ENCODE measurements around the gene SCG2. TPM values are rescaled to one million over a fixed set of nuclear protein-coding genes. Genes with fewer than 3 reads are reported as not detected.

Gene SCG2
- total and polyA plus RNA-seq, 2 of the 4 experiments (the other 2 are of a cell fraction): 0.36 to 0.46 TPM

- Histone ChIP-seq H4K5ac (ENCODE audit: low read depth, low read length) (peak overlapping the region; percentile 1; the same call in 1 of the 2 replicates), H3K27me3 (ENCODE audit: control insufficient read depth, insufficient read depth, low read length) (no peaks in the 10 kb centered on the region), H3K9ac (ENCODE audit: low read depth, low read length) (peak overlapping the region; percentile 7; the same call in 1 of the 2 replicates), H2BK15ac (ENCODE audit: low read depth, low read length) (peak overlapping the region; percentile 6; the same call in 1 of the 3 replicates), H3K18ac (ENCODE audit: low read depth, low read length) (peak overlapping the region; percentile 13; the same call in 1 of the 2 replicates), H2AFZ (replicated peaks; ENCODE audit: low read length, poor library complexity) (peak overlapping the region; percentile 93), H4K91ac (ENCODE audit: insufficient read depth, low read depth, low read length) (peak overlapping the region; percentile 27), H2BK120ac (ENCODE audit: low read depth, low read length) (peak overlapping the region; percentile 47), H4K8ac (ENCODE audit: low read depth in 2 of 2, low read length in 2 of 2) (peak overlapping the region; percentile 10 to 39; a peak in 2 of 4 replicates), H2AK9ac (replicated peaks; ENCODE audit: low read depth, low read length, poor library complexity) (no peak overlapping the region), H3K23ac (ENCODE audit: low read depth, low read length) (no peak overlapping the region), H3K36me3 (ENCODE audit: control insufficient read depth, insufficient read depth, low read length) (no peaks in the 10 kb centered on the region), H3K4me2 (ENCODE audit: low read depth, low read length) (peak overlapping the region; percentile 59), H2BK5ac (ENCODE audit: low read depth, low read length, poor library complexity, severe bottlenecking) (peak overlapping the region; percentile 54), H3K4ac (ENCODE audit: low read depth, low read length) (peak overlapping the region; percentile 49), H3K27ac (ENCODE audit: insufficient read depth, low read length) (peak overlapping the region; percentile 9; the same call in 1 of the 2 replicates), H3K9me3 (ENCODE audit: control insufficient read depth, insufficient read depth, low read length) (no peaks in the 10 kb centered on the region), H3K9me1 (ENCODE audit: insufficient read depth, low read length) (no peaks in the 10 kb centered on the region), H3K79me1 (ENCODE audit: low read depth in 1 of 2, low read length in 2 of 2) (no peaks in the 10 kb centered on the region), H3K56ac (ENCODE audit: extremely low read depth, insufficient read depth, low read length) (peak overlapping the region; percentile 52), H2AK5ac (ENCODE audit: low read depth, low read length) (no peak overlapping the region), H3K4me1 (ENCODE audit: control insufficient read depth, insufficient read depth, low read length) (peaks cover 3% of the 10 kb centered on the region; the same call in 1 of the 2 replicates), H3K4me3 (ENCODE audit: insufficient read depth, low read depth, low read length) (peak overlapping the region; percentile 25; the same call in 1 of the 2 replicates), H3K14ac (replicated peaks; ENCODE audit: low read depth, low read length) (peak overlapping the region; percentile 55; the same call in 1 of the 2 replicates), H2BK20ac (ENCODE audit: low read depth, low read length) (peak overlapping the region; percentile 22; the same call in 1 of the 2 replicates), H4K20me1 (ENCODE audit: insufficient read depth, low read length) (no peaks in the 10 kb centered on the region)
- no peak for TF ChIP-seq ELK1 (IDR thresholded peaks at IDR 0.05; ENCODE audit: borderline replicate concordance, low read depth, low read length)
- no peak for TF ChIP-seq MAZ (IDR thresholded peaks at IDR 0.05; ENCODE audit: borderline replicate concordance, low read depth, low read length)
- TF ChIP-seq CEBPB (IDR thresholded peaks at IDR 0.05; ENCODE audit: low read depth, low read length): no peak
- no peak for TF ChIP-seq RCOR1 (IDR thresholded peaks at IDR 0.05; ENCODE audit: insufficient replicate concordance, low read length)
- TF ChIP-seq MAFK (IDR thresholded peaks at IDR 0.05; ENCODE audit: low read depth, low read length): no peak
- TF ChIP-seq CTCF (conservative IDR thresholded peaks at IDR 0.05; ENCODE audit: low read depth, low read length): no peak
- no peak for TF ChIP-seq CHD1 (IDR thresholded peaks at IDR 0.05; ENCODE audit: low read depth, low read length)
- no peak for TF ChIP-seq NFE2L2 (IDR thresholded peaks at IDR 0.05; ENCODE audit: low read depth, low read length)
- no peak for TF ChIP-seq RAD21 (IDR thresholded peaks at IDR 0.05; ENCODE audit: low read length)
- TF ChIP-seq MXI1 (IDR thresholded peaks at IDR 0.05; ENCODE audit: borderline replicate concordance, low read depth, low read length): no peak
- ChIA-PET POLR2A (ENCODE audit: unreplicated experiment) (no interaction called here), CTCF (interaction anchor here (1.3 kb wide), 1 partner anchor 58 kb away, joined by 6 read pairs; no protein-coding TSS in a partner anchor)
- in situ Hi-C loops (cut with MboI; ENCODE audit: low sequenced_read_pairs) (no loop called here), dilution Hi-C loops (cut with HindIII; ENCODE audit: low sequenced_read_pairs, unreplicated experiment) (no loop called here), intact Hi-C loops (cut with micrococcal nuclease) (loop anchor here (5.0 to 10.0 kb wide), 2 partner anchors 185 to 558 kb away; partner anchors contain the start of gene KCNE4)
- no peak for DNase-seq
- WGBS, 2 experiments (ENCODE audit: extremely low coverage in 2 of 2, insufficient read length in 1 of 2): no CpG with 5 or more reads among the region's 5 CpGs
- BruUV-seq (replicated peaks): no TSS peak
- ATAC-seq (ENCODE audit: low read depth): peak; percentile 38; the same call in 1 of the 2 replicates
Observed at GRCh38 chr2:223612501-223612900, 10.3 kb upstream of the SCG2 start.

All from IMR-90 (cell line).